ENCODE data around the gene HUNK. TPM values are rescaled to one million over a fixed set of nuclear protein-coding genes. Genes with fewer than 3 reads are reported as not detected.

Gene HUNK
- total RNA-seq, 1 donor from 2014 or later: 0.44 TPM

DNA sequence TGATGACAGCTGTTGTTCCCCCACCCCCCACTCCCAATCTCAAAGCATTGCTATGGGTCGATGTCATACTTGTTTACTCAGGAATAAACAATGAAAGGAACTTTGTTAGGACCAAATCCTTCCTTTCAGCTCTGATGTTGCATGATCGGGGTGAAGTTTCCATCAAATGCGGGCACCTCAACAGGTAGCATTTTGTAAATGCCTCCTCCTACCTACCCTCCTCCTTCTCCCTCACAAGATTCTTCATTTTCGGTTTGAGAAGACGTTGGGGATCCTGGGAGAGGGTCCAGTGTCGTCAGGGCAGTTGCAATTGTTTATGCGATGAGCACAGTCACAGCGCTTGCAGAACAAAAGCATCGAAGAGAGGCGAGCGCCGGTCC, 758 bp upstream of the HUNK start:
- DNase-seq: no peak
- intact Hi-C loops (cut with micrococcal nuclease): no loop called here
- Histone ChIP-seq H3K4me1 (peaks cover 23% of the 10 kb centered on the region), H3K27me3 (ENCODE audit: low read depth) (peaks cover 84% of the 10 kb centered on the region), H3K27ac (replicated peaks) (no peak overlapping the region), H3K4me3 (peak overlapping the region; percentile 72), H3K9me3 (replicated peaks) (no peaks in the 10 kb centered on the region), H3K36me3 (no peaks in the 10 kb centered on the region)
- TF ChIP-seq, protein P1, sequence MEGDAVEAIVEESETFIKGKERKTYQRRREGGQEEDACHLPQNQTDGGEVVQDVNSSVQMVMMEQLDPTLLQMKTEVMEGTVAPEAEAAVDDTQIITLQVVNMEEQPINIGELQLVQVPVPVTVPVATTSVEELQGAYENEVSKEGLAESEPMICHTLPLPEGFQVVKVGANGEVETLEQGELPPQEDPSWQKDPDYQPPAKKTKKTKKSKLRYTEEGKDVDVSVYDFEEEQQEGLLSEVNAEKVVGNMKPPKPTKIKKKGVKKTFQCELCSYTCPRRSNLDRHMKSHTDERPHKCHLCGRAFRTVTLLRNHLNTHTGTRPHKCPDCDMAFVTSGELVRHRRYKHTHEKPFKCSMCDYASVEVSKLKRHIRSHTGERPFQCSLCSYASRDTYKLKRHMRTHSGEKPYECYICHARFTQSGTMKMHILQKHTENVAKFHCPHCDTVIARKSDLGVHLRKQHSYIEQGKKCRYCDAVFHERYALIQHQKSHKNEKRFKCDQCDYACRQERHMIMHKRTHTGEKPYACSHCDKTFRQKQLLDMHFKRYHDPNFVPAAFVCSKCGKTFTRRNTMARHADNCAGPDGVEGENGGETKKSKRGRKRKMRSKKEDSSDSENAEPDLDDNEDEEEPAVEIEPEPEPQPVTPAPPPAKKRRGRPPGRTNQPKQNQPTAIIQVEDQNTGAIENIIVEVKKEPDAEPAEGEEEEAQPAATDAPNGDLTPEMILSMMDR (IDR thresholded peaks at IDR 0.05; ENCODE audit: borderline replicate concordance): no peak

DNA sequence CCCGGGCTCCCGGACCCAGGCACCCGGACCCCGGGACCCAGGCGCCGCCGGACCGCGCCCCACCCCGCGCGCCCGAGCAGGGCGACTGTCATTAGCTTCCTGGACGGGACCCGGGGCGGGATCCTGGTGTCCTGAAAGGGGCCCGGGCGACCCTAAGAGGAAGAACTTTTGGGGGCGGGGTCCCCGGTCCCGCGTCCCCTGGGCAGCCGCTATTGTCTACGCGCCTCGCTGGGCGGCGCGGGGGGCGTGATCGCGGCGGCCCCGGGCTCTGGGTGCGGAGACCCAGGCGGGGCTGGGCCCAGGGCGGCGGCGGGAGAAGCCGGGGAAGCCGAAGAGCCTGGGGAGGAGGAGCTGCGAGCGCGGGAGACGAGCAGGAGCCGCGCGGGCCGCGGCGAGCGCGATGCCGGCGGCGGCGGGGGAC, 465 bp downstream of the HUNK start:
- intact Hi-C loops (cut with micrococcal nuclease): no loop called here
- no peak overlapping the region for H3K27ac ChIP-seq (replicated peaks)
- peaks cover 78% of the 10 kb centered on the region for H3K27me3 ChIP-seq (ENCODE audit: low read depth)
- TF ChIP-seq, protein P1 (IDR thresholded peaks at IDR 0.05; ENCODE audit: borderline replicate concordance): no peak
- H3K4me1 ChIP-seq: peaks cover 23% of the 10 kb centered on the region
- DNase-seq: no peak
- H3K4me3 ChIP-seq: peak overlapping the region; percentile 72
- no peaks in the 10 kb centered on the region for H3K36me3 ChIP-seq
- H3K9me3 ChIP-seq (replicated peaks): no peaks in the 10 kb centered on the region

DNA sequence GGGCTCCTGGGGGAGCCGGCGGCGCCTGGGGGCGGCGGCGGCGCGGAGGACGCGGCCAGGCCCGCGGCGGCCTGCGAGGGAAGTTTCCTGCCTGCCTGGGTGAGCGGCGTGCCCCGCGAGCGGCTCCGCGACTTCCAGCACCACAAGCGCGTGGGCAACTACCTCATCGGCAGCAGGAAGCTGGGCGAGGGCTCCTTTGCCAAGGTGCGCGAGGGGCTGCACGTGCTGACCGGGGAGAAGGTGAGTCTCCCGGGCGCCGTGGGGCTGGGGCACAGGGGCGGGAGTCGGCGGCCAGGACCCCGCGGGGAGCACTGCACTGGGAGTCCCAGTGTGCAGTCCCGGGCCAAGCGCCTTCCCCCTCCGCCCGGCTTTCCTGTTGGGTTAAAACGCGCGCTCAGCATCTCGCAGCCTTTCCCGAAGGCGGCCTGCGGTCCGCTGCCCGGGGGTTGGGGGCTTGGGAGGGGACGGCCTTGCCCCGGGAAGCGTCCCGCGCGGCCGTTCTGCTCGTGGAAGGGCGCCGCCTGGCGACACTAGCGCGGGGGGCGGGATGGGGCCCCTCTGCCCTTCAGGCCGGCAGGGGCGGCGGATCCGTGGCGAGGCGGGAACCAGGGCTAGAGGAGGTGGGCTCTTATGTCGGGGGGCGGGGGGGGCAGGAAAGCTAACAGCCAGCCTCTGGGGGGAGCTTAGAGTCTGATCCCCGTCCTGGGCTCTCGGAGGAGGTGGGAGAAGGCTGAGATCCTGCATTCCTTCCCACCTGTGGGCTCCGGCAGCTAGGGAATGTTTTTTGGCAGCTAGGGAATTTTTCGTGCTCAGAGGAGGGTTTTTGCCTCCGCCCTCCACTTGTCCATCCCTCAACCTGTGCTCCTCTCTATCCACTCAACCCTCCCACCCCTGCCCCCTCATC, 1.1 kb downstream of the HUNK start:
- TF ChIP-seq, protein P1 (IDR thresholded peaks at IDR 0.05; ENCODE audit: borderline replicate concordance): peak; percentile 63
- Histone ChIP-seq H3K27ac (replicated peaks) (no peak overlapping the region), H3K9me3 (replicated peaks) (no peaks in the 10 kb centered on the region), H3K27me3 (ENCODE audit: low read depth) (peaks cover 72% of the 10 kb centered on the region), H3K4me1 (peaks cover 28% of the 10 kb centered on the region), H3K4me3 (peak overlapping the region; percentile 72), H3K36me3 (no peaks in the 10 kb centered on the region)
- intact Hi-C loops (cut with micrococcal nuclease): no loop called here
- peak; percentile 33 for DNase-seq

DNA sequence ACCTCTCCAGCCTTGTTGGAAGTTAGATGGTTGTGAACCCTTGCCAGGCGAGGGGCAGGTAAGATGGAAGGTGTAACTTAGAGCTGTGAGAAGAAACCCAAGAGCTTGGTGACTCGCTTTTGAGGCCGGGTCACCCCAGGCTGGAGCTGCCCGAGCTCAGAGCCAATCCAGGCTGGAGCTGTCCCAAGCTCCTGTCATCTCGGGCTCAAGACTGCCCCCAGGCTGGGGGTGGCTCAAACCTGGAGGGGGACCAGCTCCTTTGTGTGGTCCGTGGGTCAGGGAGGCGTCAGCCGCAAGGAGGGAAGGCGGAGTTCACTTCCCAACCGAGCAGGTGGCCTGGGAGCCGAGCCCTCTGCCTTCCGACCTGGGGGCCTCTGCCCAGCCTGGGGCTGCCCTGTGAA, 2.0 kb downstream of the HUNK start:
- Histone ChIP-seq H3K4me1 (peaks cover 35% of the 10 kb centered on the region), H3K36me3 (no peaks in the 10 kb centered on the region), H3K27me3 (ENCODE audit: low read depth) (peaks cover 67% of the 10 kb centered on the region), H3K9me3 (replicated peaks) (no peaks in the 10 kb centered on the region), H3K4me3 (peak overlapping the region; percentile 72), H3K27ac (replicated peaks) (no peak overlapping the region)
- TF ChIP-seq, protein P1 (IDR thresholded peaks at IDR 0.05; ENCODE audit: borderline replicate concordance): no peak
- DNase-seq: no peak
- intact Hi-C loops (cut with micrococcal nuclease): no loop called here

DNA sequence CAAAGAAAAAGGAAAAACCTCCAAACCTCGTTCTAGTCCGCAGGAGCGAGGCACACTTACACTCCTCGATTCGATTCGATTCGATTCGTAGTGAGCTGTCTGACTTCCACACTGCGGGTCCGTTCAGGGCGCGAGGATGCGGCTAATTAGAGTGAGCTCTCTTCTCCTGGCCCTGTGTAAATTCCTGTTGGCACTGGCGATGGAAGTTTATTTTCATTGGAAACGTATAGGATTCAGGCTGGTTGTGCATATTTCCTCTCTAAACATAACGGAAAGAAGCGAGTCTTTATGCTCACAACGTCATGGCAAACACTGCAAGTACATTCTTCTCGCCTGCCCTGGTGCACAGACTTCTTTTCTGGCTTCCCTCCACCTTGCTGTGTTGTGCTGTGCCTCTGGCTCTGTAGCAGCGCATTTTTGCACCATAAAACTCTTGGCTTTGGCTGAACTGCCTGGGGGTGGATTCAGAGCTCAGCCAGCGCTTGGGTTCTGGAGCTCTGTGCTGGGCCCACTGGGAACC, 2.7 kb downstream of the HUNK start:
- H3K27ac ChIP-seq (replicated peaks): no peak overlapping the region
- no peaks in the 10 kb centered on the region for H3K36me3 ChIP-seq
- H3K27me3 ChIP-seq (ENCODE audit: low read depth): peaks cover 63% of the 10 kb centered on the region
- no peaks in the 10 kb centered on the region for H3K9me3 ChIP-seq (replicated peaks)
- no peak overlapping the region for H3K4me3 ChIP-seq
- TF ChIP-seq, protein P1 (IDR thresholded peaks at IDR 0.05; ENCODE audit: borderline replicate concordance): no peak
- DNase-seq: no peak
- intact Hi-C loops (cut with micrococcal nuclease): no loop called here
- peaks cover 35% of the 10 kb centered on the region for H3K4me1 ChIP-seq
